Naive B cell (primary cell): ENCODE results near the gene MAP2K3. TPM values are rescaled to one million over a fixed set of nuclear protein-coding genes. Genes with fewer than 3 reads are reported as not detected.

Experiments used
- ATAC-seq, 2 donors: fragments of 150-1000 bp; cut with Tn5 transposase; 2 replicates each; pipeline ENCODE4 v1.10.0; 2021; ENCODE audit warnings: low read depth in 2 of 2, mild to moderate bottlenecking in 2 of 2, moderate library complexity in 2 of 2
- DNase-seq: peaks from one replicate; pipeline ENCODE4 v3.0.0; 2022
- H3K27ac Mint-ChIP-seq, 6 donors: one replicate each; pipeline ENCODE4 v1.8.0; 2020 to 2022; ENCODE audit warnings: mild to moderate bottlenecking in 6 of 6, mixed read lengths in 6 of 6, moderate library complexity in 5 of 6, inconsistent platforms in 2 of 6
- H3K27me3 Mint-ChIP-seq, 3 donors: one replicate each; pipeline ENCODE4 v1.8.0; 2021 to 2022; ENCODE audit warnings: mixed read lengths in 3 of 3, mild to moderate bottlenecking in 1 of 3
- H3K36me3 Mint-ChIP-seq, 2 donors: one replicate each; pipeline ENCODE4 v1.8.0; 2020 to 2022; ENCODE audit warnings: mixed read lengths in 2 of 2, inconsistent platforms in 1 of 2, mild to moderate bottlenecking in 1 of 2
- H3K4me1 Mint-ChIP-seq, 3 donors: one replicate each; pipeline ENCODE4 v1.8.0; 2020 to 2022; ENCODE audit warnings: mixed read lengths in 3 of 3, inconsistent platforms in 1 of 3, mild to moderate bottlenecking in 1 of 3, moderate library complexity in 1 of 3
- H3K4me3 Mint-ChIP-seq, 8 donors: one replicate each; pipeline ENCODE4 v1.8.0; 2020 to 2022; ENCODE audit warnings: mild to moderate bottlenecking in 8 of 8, mixed read lengths in 8 of 8, moderate library complexity in 8 of 8, inconsistent platforms in 2 of 8
- H3K9me3 Mint-ChIP-seq, 7 donors: one replicate each; pipeline ENCODE4 v1.8.0; 2020 to 2022; ENCODE audit warnings: mixed read lengths in 7 of 7, mild to moderate bottlenecking in 5 of 7, inconsistent platforms in 2 of 7, moderate library complexity in 1 of 7
- polyA plus RNA-seq, 6 donors: library from polyadenylated mRNA; unstranded; fragments of 300-500 nt; fragmentation: Illumina TruSeq; gene quantifications; one replicate each; pipeline ENCODE4 v1.2.3, GENCODE V29; 2021; ENCODE audit warnings: low read depth in 6 of 6

Gene MAP2K3
- polyA plus RNA-seq, 6 donors from 2014 or later = 93.2 to 151 (median 99.7) TPM

- Mint-ChIP-seq H3K27me3 (peaks cover 4 to 25% (median 20%) of the 10 kb centered on the region in 3 donors), H3K4me1 (peaks cover 0 to 4% (median 0%) of the 10 kb centered on the region in 3 donors), H3K4me3 (no peak overlapping the region), H3K36me3 (no peaks in the 10 kb centered on the region), H3K27ac (no peak overlapping the region), H3K9me3 (peaks cover 0 to 9% (median 0%) of the 10 kb centered on the region in 7 donors)
- DNase-seq (no peak), ATAC-seq (no peak)
These were observed 72.8 kb downstream of the MAP2K3 start for GRCh38 chr17:21357281-21357680.

- H3K4me1 Mint-ChIP-seq = peaks cover 0 to 4% (median 0%) of the 10 kb centered on the region in 3 donors
- no peaks in the 10 kb centered on the region for H3K36me3 Mint-ChIP-seq
- ATAC-seq (no peak), DNase-seq (no peak)
- H3K9me3 Mint-ChIP-seq = peaks cover 0 to 9% (median 0%) of the 10 kb centered on the region in 7 donors
- H3K27me3 Mint-ChIP-seq = peaks cover 4 to 25% (median 20%) of the 10 kb centered on the region in 3 donors
- no peak overlapping the region for H3K4me3 Mint-ChIP-seq
- no peak overlapping the region for H3K27ac Mint-ChIP-seq
These were observed 73.5 kb downstream of the MAP2K3 start for GRCh38 chr17:21357696-21358656.

- no peak for ATAC-seq
These were observed 74.4 kb downstream of the MAP2K3 start for GRCh38 chr17:21358682-21359482.

GRCh38 chr17:21359483-21359840 lies 75.0 kb downstream of the MAP2K3 start:
- peaks cover 4 to 19% (median 18%) of the 10 kb centered on the region in 3 donors for H3K27me3 Mint-ChIP-seq
- no peak overlapping the region for H3K27ac Mint-ChIP-seq
- DNase-seq (no peak), ATAC-seq (no peak)
- no peaks in the 10 kb centered on the region for H3K36me3 Mint-ChIP-seq
- H3K4me3 Mint-ChIP-seq = no peak overlapping the region
- peaks cover 0 to 4% (median 0%) of the 10 kb centered on the region in 3 donors for H3K4me1 Mint-ChIP-seq
- peaks cover 0 to 14% (median 0%) of the 10 kb centered on the region in 7 donors for H3K9me3 Mint-ChIP-seq

More at GRCh38 chr17:21358682-21359482, 74.4 kb downstream of the MAP2K3 start:
- H3K27me3 Mint-ChIP-seq = peaks cover 4 to 20% (median 20%) of the 10 kb centered on the region in 3 donors
- H3K4me3 Mint-ChIP-seq = no peak overlapping the region
- peaks cover 0 to 10% (median 0%) of the 10 kb centered on the region in 7 donors for H3K9me3 Mint-ChIP-seq
- peak overlapping the region in 1 of 6 donors; percentile 56 for H3K27ac Mint-ChIP-seq
- no peaks in the 10 kb centered on the region for H3K36me3 Mint-ChIP-seq
- H3K4me1 Mint-ChIP-seq = peaks cover 0 to 4% (median 0%) of the 10 kb centered on the region in 3 donors
- DNase-seq = no peak

DNA sequence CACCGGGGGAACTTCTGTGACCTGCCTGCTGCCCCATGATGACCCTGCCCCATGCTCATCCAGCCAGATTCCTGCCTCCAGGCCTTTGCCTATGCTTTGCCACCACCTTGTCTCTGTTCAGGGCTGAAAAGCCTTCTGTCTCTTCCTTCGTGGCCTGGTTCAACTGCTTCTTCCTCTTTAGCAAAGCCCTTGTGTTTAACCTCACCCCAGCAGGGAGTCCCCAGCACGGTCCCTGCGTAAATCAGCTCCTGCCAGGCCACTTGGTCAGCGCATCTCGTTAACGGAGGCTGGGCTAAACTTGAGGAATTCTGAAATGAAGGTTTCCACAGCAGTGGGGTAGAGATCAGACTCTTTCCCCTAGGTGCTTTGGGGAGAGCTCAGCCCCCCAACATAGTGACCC lies 75.5 kb downstream of the MAP2K3 start:
- peaks cover 0 to 14% (median 0%) of the 10 kb centered on the region in 7 donors for H3K9me3 Mint-ChIP-seq
- DNase-seq = no peak
- H3K27ac Mint-ChIP-seq = no peak overlapping the region
- H3K27me3 Mint-ChIP-seq = peaks cover 0 to 14% (median 14%) of the 10 kb centered on the region in 3 donors
- no peak for ATAC-seq
- no peaks in the 10 kb centered on the region for H3K36me3 Mint-ChIP-seq
- H3K4me1 Mint-ChIP-seq = peaks cover 0 to 4% (median 0%) of the 10 kb centered on the region in 3 donors
- H3K4me3 Mint-ChIP-seq = no peak overlapping the region

- H3K4me3 Mint-ChIP-seq = no peak overlapping the region
- H3K27ac Mint-ChIP-seq = no peak overlapping the region
- H3K9me3 Mint-ChIP-seq = peaks cover 0 to 14% (median 0%) of the 10 kb centered on the region in 7 donors
These were observed 76.7 kb downstream of the MAP2K3 start for GRCh38 chr17:21361020-21361809.

GRCh38 chr17:21362331-21362931 lies 77.9 kb downstream of the MAP2K3 start:
- Mint-ChIP-seq H3K36me3 (no peaks in the 10 kb centered on the region), H3K27me3 (peaks cover 0 to 4% (median 0%) of the 10 kb centered on the region in 3 donors), H3K4me1 (peaks cover 0 to 4% (median 0%) of the 10 kb centered on the region in 3 donors), H3K27ac (no peak overlapping the region), H3K4me3 (no peak overlapping the region), H3K9me3 (peaks cover 0 to 5% (median 0%) of the 10 kb centered on the region in 7 donors)
- ATAC-seq (no peak), DNase-seq (no peak)

More at GRCh38 chr17:21361020-21361809, 76.7 kb downstream of the MAP2K3 start:
- DNase-seq (no peak), ATAC-seq (no peak)
- peaks cover 0 to 14% (median 11%) of the 10 kb centered on the region in 3 donors for H3K27me3 Mint-ChIP-seq
- peaks cover 0 to 4% (median 0%) of the 10 kb centered on the region in 3 donors for H3K4me1 Mint-ChIP-seq
- H3K36me3 Mint-ChIP-seq = no peaks in the 10 kb centered on the region

GRCh38 chr17:21363776-21364642 lies 79.5 kb downstream of the MAP2K3 start:
- ATAC-seq (no peak), DNase-seq (no peak)
- H3K27me3 Mint-ChIP-seq = peaks cover 0 to 9% (median 0%) of the 10 kb centered on the region in 3 donors
- H3K4me3 Mint-ChIP-seq = peak overlapping the region in 1 of 8 donors; percentile 59
- peaks cover 0 to 5% (median 0%) of the 10 kb centered on the region in 7 donors for H3K9me3 Mint-ChIP-seq
- no peaks in the 10 kb centered on the region for H3K36me3 Mint-ChIP-seq
- peaks cover 5 to 9% (median 8%) of the 10 kb centered on the region in 3 donors for H3K4me1 Mint-ChIP-seq
- H3K27ac Mint-ChIP-seq = peak overlapping the region in 1 of 6 donors; percentile 90

Other genes with a start within 250 kb of the MAP2K3 start
- 10 to 100 TPM; 16.5 to 53.5 (median 48.4) TPM for gene USP22, start 241.7 kb upstream of the MAP2K3 start, polyA plus RNA-seq
- gene DHRS7B, start 157.7 kb upstream of the MAP2K3 start, polyA plus RNA-seq = 10 to 100 TPM in 2 of 6 donors, 1 to 10 TPM in 4; 3.9 to 11.7 (median 8.7) TPM
- gene TMEM11, start 70.5 kb upstream of the MAP2K3 start, polyA plus RNA-seq = 10 to 100 TPM; 39.7 to 54.3 (median 42.7) TPM
- gene NATD1, start 31.3 kb upstream of the MAP2K3 start, polyA plus RNA-seq = 1 to 10 TPM in 3 of 6 donors, under 1 TPM in 2, not detected in 1; 0.52 to 2.2 (median 1.2) TPM
- gene KCNJ12, start 91.6 kb downstream of the MAP2K3 start, polyA plus RNA-seq = not detected